ENCODE results near the gene SCFD2.
"Not testable (repeated sequence)": the region's sequence is repeated elsewhere in the genome, so short reads cannot be mapped to it uniquely, and the experiment has no call there.

DNA sequence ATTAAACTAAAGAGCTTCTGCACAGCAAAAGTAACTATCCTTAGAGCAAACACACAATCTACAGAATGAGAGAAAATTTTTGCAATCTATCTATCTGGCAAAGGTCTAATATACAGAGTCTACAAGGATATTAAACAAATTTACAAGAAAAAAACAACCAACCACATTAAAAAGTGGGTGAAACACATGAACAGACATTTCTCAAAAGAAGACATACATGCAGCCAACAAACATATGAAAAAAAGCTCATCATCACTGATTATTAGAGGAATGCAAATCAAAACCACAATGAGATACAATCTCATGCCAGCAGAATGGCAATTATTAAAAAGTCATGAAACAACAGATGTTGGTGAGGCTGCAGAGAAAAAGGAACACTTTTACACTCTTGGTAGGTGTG lies 73.7 kb downstream of the SCFD2 start:
- TF ChIP-seq, protein P1, sequence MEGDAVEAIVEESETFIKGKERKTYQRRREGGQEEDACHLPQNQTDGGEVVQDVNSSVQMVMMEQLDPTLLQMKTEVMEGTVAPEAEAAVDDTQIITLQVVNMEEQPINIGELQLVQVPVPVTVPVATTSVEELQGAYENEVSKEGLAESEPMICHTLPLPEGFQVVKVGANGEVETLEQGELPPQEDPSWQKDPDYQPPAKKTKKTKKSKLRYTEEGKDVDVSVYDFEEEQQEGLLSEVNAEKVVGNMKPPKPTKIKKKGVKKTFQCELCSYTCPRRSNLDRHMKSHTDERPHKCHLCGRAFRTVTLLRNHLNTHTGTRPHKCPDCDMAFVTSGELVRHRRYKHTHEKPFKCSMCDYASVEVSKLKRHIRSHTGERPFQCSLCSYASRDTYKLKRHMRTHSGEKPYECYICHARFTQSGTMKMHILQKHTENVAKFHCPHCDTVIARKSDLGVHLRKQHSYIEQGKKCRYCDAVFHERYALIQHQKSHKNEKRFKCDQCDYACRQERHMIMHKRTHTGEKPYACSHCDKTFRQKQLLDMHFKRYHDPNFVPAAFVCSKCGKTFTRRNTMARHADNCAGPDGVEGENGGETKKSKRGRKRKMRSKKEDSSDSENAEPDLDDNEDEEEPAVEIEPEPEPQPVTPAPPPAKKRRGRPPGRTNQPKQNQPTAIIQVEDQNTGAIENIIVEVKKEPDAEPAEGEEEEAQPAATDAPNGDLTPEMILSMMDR (IDR thresholded peaks at IDR 0.05), result not testable (repeated sequence)
- not testable (repeated sequence) for TF ChIP-seq POLR2AphosphoS5 (IDR thresholded peaks at IDR 0.05; ENCODE audit: low read depth, low read length)
- TF ChIP-seq, protein P2, sequence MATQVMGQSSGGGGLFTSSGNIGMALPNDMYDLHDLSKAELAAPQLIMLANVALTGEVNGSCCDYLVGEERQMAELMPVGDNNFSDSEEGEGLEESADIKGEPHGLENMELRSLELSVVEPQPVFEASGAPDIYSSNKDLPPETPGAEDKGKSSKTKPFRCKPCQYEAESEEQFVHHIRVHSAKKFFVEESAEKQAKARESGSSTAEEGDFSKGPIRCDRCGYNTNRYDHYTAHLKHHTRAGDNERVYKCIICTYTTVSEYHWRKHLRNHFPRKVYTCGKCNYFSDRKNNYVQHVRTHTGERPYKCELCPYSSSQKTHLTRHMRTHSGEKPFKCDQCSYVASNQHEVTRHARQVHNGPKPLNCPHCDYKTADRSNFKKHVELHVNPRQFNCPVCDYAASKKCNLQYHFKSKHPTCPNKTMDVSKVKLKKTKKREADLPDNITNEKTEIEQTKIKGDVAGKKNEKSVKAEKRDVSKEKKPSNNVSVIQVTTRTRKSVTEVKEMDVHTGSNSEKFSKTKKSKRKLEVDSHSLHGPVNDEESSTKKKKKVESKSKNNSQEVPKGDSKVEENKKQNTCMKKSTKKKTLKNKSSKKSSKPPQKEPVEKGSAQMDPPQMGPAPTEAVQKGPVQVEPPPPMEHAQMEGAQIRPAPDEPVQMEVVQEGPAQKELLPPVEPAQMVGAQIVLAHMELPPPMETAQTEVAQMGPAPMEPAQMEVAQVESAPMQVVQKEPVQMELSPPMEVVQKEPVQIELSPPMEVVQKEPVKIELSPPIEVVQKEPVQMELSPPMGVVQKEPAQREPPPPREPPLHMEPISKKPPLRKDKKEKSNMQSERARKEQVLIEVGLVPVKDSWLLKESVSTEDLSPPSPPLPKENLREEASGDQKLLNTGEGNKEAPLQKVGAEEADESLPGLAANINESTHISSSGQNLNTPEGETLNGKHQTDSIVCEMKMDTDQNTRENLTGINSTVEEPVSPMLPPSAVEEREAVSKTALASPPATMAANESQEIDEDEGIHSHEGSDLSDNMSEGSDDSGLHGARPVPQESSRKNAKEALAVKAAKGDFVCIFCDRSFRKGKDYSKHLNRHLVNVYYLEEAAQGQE (IDR thresholded peaks at IDR 0.05; ENCODE audit: insufficient read depth in 1 of 2, low read depth in 2 of 2, low read length in 1 of 2), result not testable (repeated sequence)
